HG03025 (cell line): ENCODE results near the gene MN1.

Source experiments
- ATAC-seq: cut with Tn5 transposase; IDR thresholded peaks from one replicate; pipeline ENCODE4 v1.9.1; 2021; ENCODE audit warnings: mild to moderate bottlenecking, moderate library complexity; ENCODE audit not compliant: unreplicated experiment, low FRiP score

MN1 gene

GRCh38 chr22:27827604-27828587 is 26.3 kb upstream of the MN1 start:
- ATAC-seq, result no peak

GRCh38 chr22:27825174-27825573 is 23.6 kb upstream of the MN1 start:
- no peak for ATAC-seq

- no peak for ATAC-seq
Measured at GRCh38 chr22:27823221-27823620, 21.7 kb upstream of the MN1 start.

- no peak for ATAC-seq
Measured at GRCh38 chr22:27820896-27821866, 19.6 kb upstream of the MN1 start.

- ATAC-seq, result no peak
Measured at GRCh38 chr22:27816552-27816951, 15.0 kb upstream of the MN1 start.

DNA sequence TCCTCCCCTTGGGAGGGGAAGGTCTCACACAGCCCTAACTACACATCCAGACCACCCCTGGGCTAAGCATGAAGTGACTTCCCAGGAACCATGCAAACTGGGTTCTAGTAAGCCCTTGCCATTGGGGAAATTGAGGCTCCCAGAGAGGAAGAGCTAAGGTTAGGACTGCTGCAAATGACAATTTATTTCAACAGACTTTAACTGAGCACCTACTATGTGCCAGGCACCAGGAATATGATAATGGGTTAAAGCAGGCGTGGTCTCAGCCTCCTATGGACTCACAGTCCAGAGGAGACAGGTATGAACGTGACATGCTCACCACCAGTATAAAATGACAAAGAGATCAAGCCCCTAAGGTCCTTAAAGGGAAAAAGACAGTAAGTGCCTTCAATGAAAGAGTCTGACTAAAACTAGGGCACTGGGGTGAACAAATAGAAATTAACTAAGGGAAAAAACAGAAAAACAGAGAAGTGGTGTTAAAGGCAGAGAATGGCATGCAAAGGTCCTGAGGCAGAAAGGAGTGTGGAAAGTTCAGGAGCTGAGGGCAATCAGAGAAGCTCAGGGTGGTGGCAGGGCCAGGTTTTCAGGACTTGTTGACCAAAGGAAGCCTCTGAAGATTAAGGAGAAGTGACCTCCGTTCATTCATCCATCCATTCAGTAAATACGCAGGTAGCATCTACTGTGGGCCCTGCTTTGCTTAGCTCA is 14.4 kb upstream of the MN1 start:
- no peak for ATAC-seq

GRCh38 chr22:27814993-27815392 is 13.4 kb upstream of the MN1 start:
- ATAC-seq, result no peak

DNA sequence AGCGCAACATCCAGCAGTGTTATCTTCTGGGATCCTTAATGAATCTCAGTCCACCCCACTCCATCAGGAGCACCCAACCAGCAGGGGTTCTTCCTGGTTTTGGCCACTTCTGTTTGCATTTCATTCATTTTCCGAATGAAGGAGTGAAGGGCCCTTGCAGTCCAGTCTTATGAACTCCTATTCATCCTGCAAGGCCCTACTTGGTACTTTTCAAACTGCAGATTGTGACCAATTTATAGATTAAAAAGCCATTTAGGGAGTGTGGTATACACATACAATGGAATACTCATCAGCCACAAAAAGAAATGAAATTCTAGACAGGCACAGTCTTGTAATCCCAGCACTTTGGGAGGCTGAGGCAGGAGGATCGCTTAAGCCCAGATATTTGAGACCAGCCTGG is 10.2 kb upstream of the MN1 start:
- ATAC-seq, result no peak

DNA sequence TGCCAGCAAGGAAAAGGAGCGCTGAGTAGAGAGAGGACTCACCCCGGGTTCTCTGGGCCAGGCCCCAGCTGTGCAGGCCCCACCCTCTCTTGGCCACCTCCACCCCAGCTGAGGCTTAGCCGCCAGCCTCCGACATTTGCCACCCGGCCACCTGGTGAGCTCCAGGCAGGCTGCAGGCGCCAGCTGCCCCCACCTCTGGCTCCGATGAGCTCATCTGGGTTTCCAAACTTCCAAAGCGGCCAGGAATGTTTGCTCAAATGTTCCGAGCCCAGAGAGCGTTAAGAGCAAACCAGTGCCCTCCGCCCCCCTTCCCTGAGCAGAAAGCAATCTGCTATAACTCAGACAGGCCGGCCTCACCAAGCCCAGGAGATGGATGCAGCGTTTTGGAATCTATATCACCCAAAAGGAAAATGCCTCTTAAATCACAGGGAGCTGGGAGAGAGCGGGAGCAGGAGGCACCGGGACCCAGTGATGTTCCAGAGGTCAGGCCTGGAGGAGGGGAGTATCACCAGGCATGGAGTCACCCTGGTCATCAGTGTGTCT is 9.1 kb upstream of the MN1 start:
- ATAC-seq, result no peak

- ATAC-seq, result no peak
Measured at GRCh38 chr22:27809700-27810608, 8.4 kb upstream of the MN1 start.

DNA sequence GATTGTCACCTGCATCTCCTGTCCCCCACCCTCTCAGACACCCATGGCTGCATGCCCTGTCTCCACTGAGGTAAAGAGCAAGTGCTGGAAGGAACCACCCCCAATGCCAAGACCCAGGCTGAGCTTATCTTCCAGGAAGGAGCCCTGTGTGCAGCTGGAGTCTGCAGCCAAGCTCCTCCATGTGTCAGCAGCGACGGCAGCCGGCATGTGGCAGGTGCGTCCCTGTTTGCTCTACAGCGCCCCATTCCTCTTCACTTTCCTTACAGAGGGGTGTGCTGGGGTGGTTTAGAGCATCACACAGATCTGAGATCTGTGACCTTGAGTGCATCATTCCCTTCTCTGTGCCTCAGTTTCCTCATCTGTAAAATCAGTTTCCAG is 7.7 kb upstream of the MN1 start:
- no peak for ATAC-seq

- ATAC-seq, result no peak
Measured at GRCh38 chr22:27808451-27809225, 7.1 kb upstream of the MN1 start.

- no peak for ATAC-seq
Measured at GRCh38 chr22:27805841-27806240, 4.3 kb upstream of the MN1 start.

- ATAC-seq, result no peak
Measured at GRCh38 chr22:27804470-27805297, 3.1 kb upstream of the MN1 start.

DNA sequence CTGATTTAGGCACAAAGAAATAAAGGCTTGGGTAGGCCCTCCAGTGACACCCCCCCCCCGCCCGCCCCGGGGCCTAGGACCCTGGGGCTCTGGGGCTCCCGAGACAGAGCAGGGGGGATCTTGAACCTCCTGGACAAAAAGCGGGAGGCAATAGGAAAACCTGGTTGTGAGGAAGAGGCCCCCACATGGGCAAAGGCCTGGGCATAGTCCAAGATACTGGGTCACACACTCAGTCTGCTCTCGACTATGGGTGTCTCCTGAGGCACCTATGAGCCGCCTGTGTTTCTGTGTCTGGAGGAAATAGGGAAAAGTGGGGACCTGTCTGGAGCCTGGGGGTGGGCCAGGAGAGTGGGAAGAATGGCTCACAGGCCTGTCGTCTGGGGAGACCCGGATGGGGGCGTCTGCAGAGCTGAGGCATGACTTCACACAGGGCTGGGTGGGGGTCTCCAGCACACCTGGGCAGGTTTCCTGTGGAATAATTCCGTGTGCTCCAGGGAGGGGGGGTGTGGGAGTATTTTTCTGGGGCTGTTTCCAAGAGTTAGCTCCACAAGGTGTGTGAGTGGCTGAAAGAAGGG is 2.4 kb upstream of the MN1 start:
- no peak for ATAC-seq

- ATAC-seq, result no peak
Measured at GRCh38 chr22:27802346-27803073, 954 bp upstream of the MN1 start.

- no peak for ATAC-seq
Measured at GRCh38 chr22:27801202-27801615, 347 bp downstream of the MN1 start.
